HG03442 (cell line): ENCODE results near the gene SCP2.
"Not testable (repeated sequence)": the region's sequence is repeated elsewhere in the genome, so short reads cannot be mapped to it uniquely, and the experiment has no call there.

ENCODE experiments used
- ATAC-seq: cut with Tn5 transposase; IDR thresholded peaks from one replicate; pipeline ENCODE4 v1.9.1; 2021; ENCODE audit warnings: mild to moderate bottlenecking, moderate library complexity; ENCODE audit not compliant: unreplicated experiment

The SCP2 gene

DNA sequence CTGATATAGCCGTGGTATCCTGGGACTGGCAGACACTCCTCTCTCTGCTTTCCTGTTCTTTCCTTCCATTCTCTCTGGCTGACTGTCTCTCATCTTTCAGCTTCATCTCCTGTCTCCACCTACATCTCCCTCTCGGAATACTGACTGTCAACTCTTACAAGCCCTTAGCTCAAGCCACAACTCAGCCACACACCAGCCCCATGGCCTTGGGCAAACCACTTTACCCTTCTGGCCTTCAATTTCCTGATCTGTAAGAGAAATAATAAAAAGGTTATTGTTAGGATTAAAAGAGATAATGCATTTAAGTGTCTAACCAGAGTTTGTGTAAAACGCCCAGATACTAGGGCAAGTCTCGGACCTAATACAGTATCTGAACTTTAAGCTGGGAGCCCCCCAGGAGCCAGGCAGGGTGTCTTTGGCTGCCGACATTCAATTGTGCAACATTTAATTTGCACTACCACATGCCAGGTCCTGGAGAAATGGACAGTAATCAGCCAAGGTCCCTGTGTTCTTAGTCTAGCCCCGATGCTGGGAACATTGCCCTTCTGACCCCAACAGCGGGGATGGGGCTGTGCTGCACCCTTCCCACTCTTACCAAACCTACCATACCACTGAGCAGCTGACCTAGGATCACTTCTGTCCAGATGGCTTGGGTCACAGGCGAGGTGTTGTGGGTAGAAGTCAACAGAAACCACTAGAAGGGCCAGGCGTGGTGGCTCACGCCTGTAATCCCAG, 10.7 kb upstream of the SCP2 start:
- no peak for ATAC-seq

DNA sequence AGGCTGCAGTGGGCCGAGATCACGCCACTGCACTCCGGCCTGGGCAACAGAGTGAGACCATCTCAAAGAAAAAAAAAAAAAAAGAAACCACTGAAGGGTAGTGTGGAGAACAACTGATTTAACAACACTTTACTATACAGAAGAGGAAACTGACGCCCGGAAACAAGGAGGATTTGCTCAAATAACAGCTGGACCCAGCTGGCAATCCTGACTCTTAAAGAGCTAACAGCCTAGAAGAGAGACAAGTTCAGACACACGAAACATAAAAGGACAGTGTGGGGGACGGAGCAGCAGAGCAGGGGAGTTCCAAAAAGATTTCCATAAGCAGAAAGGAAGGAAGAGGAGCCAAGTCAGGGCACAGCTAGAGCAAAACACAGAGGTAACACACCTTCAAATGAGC, 9.9 kb upstream of the SCP2 start:
- no peak for ATAC-seq

DNA sequence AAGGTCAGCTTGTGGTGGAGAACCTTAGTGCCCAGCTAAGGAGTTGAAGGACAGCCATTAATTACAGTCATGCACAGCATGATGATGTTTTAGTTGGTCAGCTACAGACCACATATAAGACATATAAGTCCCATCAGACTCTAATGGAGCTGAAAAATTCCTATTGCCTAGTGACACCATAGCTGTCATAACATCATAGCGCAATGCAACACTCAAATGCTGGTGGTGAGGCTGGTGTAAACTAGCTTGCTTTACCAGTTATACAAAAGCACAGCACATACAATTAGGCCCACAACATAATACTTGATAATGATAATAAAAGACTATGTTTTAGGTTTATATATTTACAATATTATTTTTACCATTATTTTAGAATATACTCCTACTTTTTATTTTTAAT, 9.5 kb upstream of the SCP2 start:
- ATAC-seq, result no peak

DNA sequence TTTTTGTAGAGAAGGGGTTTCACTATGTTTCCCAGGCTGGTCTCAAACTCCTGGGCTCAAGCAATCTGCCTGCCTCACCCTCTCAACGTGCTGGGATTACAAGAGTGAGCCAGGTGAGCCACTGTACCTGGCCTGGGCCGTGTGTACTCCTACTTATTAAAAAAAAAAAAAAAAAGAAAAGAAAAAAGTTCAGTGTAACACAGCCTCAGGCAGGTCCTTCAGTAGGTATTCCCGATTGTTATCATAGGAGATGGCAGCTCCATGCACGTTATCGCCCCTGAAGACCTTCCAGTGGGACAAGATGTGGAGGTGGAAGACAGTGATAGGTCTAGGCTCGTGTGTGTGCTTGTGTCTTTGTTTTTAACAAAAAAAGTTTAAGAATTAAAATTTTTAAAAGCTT, 8.9 kb upstream of the SCP2 start:
- no peak for ATAC-seq

DNA sequence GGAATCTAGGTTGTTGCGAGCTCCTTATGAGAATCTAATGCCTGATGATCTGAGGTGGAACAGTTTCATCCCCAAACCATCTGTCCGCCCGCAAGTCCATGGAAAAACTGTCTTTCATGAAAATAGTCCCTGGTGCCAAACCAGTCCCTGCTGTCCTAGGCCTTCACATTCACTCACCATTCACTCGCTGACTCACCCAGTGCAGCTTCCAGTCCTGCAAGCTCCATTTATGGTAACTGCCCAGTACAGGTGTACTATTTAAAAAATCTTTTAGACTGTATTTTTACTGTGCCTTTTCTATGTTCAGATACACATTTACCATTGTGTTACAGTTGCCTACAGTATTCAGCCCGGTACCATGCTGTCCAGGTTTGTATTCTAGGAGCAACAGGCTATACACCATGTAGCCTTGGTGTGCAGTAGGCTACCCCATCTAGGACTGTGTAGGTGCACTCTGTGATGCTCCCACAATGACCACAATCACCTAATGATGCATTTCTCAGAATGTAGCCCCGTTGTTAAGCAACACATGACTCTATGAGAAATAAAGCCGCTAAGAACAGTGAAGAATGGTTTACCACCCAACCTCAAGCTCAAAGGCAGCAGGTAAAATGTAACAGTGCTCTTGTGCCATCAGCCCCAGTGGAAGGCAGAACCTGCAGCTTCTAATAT, 7.9 kb upstream of the SCP2 start:
- no peak for ATAC-seq

DNA sequence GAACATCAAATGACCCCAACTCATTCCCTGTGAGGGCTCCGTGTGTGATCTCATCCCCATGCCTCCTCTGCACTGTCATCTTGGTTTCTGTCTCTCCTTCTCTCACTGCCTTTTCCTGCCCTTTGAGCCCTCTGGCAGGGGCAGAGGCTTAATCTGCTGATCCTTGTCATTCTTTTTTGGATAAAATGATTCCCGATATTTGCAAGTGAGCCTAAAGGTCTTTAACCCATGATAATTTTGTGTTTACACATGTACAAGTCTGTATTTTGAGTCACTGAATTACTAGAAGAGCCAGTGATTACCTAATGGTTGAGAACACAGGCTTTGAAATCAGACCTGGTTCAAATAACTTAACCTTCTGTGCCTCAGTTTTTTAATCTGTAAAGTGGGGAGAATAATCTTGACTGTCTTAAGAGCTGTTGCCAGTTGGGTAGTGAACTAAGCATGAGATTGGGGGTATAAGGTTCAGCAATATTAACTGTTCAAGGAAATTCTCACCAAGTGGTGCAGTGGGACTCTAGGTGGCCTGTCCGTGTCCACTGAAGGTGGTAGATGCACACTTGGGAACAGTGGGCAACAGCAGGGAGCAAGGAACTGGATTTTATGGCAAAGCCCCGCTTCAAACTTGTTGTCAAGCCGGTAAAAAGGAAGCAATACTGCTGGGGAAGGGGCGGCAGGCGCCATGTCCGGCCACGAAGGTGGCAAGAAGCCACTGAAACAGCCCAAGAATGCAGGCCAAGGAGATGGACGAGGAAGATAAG, 7.2 kb upstream of the SCP2 start:
- no peak for ATAC-seq

DNA sequence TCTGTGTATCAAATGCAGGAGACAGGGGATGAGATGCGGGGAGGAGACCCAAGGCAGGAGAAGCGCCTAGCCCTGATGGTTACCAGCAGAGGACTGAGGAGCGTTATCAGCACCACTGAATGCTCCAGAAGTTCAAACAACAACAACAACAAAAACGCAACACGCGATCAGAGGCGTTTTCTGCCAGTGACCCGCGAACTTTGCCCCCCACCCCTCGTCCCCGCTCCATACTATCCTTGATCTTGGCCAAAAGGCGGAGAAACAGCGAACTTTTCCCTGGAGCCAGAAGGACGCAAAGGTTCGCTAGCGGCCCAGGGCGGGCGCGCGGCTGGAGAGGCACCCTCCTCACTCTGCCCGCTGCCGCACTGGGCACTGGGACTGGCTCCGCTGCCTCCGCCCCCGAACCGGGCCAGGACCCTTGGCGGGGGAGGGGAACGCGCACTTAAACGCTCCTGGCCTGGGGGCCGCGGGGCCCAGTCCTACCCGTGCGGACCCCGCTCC, 6.2 kb upstream of the SCP2 start:
- ATAC-seq, result no peak

DNA sequence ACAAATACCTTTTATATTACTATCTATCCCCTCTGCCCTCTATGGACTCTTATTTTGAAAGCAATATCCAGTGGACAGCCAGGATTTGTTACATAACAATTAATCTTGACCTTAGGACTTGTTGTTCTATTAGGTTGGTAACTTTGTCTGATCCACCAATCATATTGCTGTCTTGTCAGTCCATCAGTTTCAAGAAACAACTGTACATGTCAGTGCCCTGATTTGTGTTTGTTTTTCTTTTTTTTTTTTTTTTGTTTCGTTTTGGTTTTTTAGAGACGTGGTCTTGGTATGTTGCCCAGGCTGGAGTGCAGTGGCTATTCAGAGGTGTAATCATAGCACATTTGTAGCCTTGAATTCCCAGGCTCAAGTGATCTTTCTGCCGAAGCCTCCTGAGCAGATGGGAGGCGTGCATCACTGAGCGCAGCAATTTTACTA, 1.5 kb upstream of the SCP2 start:
- ATAC-seq, result no peak

DNA sequence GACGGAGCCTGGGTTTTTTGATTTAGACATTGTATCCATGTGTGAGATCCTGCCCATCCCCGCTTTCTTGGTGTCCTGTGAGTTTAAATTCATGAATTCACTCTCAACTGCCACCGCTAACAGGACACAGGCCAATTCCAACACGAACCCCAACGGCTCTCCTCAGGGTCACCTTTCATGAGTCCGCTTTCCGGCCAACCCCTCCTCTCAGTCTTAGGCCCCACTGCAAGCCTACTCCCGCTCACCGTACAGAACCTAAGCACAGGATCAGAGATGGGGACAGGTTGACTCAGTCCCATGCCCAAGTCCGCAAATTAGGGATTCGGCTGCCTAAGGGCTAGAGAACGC, 238 bp upstream of the SCP2 start:
- ATAC-seq, result no peak

DNA sequence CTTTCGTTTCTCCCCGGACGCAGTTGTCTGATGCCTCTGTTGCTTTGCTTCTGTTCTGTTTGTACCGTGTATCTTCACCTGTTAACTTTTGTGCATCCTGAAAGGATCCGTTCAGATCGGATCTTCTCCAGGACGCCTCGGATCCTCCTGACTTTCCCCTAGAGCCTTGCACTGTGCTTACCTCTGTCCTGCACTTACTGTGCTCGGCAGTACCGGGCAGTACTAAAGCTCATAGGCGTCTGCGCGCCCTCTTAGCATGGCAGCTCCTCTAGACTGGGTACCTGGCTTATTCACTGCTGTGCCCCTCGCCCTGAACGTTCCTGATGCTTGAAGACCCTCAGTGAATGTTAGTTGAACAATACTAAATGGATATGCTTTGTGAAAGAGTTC, 934 bp downstream of the SCP2 start:
- no peak for ATAC-seq

DNA sequence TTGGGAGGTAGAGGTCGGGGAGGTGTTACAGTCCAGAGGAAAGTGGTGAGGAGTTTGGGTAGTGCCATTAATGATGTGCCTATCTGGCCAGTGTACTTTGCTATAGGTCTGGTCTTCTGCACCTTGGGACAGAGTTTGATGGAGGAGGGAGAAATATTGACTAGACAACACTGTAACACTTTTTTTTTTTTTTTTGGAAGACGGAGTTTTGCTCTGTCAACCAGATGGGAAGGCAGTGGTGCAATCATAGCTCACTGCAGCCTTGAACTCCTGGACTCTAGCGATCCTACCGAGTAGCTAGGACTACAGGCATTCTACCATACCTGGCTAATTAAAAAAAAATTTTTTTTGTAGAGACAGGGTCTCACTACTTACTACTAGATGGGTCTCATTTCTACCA, 1.9 kb downstream of the SCP2 start:
- ATAC-seq, result no peak

DNA sequence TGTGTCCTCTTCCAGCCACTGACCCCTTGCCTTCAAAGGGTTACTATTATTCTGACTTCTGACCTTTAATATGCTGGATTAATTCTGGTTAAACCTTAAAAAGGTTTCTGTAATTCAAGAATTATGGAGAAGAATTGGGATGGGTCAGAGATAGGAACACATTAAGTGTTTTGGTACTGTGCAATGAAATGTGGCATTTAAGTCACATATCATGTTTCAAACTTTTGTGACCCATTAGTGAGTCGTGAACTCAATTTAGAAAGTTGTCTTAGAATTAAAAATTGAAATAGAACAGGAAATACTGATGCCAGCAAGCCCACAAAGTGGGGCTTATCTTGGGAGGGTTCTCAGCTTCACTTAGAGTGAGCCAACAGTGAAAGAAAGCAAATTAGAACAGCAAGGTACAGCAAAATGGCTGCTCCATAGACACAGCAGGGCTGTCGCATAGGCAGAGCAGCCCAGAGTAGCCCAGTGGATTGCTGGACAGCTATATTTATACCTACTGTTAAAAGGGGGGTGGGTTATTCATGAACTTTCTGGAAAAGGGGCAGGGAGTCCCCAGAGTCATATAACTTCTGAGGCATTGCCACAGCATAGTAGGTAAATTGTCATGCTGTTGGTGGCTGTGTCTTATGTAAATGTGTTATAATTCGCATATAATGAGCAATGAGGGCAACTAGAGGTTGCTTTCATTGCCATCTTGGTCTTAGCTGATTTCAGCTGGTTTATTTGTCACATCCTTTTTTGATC, 10.5 kb downstream of the SCP2 start:
- no peak for ATAC-seq

DNA sequence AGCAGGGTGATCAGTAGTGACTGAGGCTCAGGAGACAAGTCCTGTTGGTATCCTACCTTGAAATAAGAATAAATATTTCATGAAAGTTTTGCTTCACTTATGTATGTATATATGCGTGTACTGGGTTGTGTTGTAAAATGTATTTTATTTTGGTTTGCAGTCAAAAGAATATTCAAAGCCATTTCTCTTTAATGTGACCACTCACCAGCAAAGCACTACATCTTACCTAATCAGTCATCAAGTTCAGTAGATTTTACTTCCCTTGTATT, 11.0 kb downstream of the SCP2 start:
- ATAC-seq, result no peak

DNA sequence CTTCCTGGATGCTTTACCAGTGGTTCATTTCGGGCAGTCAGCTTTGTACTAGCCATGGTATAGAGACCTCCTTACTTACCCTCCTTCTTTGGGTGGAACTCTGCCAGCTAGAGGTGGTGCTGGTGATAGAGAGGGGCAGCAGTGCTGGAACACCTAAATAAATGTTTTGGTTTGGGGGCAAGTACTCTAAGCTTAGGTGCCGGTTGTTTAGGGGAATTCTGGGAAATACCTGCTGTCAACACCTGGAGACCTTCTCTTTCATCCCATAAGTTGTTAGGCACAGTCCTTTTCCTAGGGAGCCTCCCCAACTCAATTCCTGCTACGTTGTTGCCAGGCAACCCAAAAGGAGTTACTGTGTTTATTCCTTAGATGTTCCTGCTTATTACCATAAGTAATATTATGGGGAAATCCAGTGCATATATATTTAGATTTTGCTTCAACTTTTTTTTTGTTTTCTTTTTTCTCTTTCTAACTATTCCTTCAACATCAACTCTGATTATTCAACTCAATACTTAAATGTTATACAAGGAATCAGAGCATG, 16.9 kb downstream of the SCP2 start:
- no peak for ATAC-seq

DNA sequence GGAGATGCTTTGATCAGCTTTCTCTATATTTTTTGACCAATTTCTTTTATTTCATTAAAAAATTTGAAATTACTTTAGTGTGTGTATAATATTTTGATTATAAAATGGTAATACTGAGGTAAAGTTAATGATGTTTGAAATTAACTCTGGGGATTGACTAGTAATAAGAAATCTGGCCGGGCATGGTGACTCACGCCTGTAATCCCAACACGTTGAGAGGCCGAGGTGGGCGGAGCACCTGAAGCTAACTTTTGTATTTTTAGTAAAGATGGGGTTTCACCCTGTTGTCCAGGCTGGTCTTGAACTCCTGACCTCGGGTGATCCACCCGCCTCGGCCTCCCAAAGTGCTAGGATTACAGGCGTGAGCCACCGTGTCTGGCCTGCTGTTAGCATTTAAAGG, 17.5 kb downstream of the SCP2 start:
- ATAC-seq, result no peak

DNA sequence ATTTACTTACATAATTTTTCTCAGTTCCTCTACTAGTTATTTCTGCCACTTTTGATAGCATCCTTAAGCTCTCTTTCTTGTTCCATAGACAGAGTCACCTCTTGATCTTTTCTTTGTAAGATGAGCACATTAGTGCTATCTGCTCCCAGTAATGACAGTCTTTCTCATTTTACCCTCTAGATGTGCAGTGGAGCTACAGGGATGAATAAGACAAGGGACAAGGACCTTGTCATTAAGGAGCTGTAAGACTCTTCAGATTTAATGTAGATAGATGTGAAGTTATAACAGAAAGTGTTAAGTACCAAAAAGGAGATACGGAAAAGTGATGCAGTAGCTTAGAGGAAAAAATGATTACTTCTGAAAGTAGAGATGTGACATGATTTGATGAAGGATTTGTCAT, 20.4 kb downstream of the SCP2 start:
- no peak for ATAC-seq

DNA sequence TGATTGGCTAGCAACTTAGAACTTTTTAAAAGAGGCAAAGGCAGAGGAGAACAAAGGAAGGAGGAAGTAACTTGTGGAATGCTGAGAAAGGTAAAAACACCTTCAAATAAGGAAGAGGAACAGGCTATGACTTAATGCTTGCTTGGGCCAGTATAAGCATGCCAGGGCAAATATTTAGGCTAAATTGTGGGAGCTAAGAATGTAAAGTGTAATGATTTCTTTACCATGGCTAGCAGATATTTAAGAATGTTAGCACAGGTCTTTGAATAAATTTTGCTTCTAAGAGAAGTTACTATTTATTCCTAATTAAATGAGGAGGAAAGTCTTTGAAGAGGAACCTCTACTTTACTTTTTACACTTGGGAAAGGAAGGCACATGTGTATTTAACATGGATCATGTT, 22.5 kb downstream of the SCP2 start:
- ATAC-seq, result not testable (repeated sequence)

DNA sequence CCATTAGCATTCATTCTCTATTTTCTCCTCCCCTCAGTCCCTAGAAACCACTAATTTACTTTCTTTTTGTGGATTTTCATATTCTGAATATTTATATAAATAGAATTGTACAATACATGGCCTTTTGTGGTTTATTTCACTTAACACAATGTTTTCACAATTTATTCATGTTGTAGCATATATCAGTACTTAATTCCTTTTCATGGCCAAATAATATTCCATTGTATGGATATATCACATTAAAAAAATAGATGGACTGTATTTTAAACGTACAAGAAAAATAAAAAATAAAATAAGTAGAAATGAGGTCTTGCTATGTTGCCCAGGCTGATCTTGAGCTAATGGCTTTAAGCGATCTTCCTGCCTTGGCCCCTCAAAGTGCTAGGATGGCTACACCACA, 25.0 kb downstream of the SCP2 start:
- no peak for ATAC-seq

DNA sequence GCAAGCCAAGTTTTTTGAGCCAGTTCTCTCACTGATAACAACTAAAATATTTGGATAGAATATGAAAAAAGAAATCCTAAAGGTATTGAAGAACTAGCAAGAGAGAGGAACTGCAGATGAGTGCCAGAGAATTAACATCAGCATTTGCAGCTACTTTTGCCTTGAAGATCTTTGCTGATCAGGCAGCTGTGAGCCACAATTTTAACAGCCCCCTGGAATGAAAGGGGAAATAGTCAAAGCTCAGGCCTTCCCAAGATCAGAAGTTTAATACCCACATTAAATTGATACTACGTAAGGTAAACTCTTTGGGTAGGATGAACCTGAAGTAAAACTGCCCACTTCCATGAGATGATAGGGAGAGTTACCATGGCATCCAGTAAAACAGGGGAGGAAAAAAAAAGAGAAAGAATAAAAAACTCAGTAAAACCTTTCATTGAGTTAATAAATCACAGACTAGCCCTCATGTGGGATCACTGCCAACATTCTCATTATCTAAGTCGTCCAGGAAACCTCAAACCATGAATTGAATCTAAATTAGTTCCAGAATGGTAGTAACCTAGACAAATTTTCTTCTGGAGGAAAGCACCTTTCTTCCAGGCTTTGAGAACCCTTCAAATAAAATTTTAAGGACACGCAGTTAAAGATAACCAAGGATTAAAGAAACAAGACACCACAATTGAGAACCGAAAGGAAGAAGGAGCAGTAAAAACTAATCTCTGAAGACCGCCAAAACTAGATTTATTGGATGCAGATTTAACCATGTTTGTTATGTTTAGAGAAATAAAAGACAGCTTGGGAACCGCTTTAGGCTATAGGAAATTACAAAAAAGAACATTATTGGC, 28.3 kb downstream of the SCP2 start:
- no peak for ATAC-seq

DNA sequence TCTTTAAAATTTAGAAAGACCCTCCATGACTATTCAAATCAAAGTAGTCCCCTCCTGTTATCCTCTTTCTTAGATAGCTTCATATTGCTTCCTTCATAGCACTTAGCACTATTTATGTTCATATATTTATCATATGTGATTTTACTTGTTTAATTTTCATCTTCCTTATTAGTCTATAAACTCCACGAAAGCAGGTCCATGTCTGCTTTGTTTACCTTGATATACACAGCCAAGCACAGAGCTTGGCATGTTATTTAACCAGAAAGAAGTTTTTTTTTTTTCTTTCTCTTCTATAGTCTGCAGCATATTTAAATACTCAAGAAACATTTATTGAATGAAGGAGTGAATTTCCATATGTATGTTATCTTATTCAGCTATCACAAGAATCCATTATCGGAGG, 36.0 kb downstream of the SCP2 start:
- no peak for ATAC-seq
